CD4-positive, alpha-beta T cell treated with Interleukin-4 for 4 hours (primary cell): ENCODE data around the gene GCLM.

Experiments
- DNase-seq: peaks from one replicate; pipeline ENCODE4 v3.0.0-alpha.2; 2020

GCLM gene

DNA sequence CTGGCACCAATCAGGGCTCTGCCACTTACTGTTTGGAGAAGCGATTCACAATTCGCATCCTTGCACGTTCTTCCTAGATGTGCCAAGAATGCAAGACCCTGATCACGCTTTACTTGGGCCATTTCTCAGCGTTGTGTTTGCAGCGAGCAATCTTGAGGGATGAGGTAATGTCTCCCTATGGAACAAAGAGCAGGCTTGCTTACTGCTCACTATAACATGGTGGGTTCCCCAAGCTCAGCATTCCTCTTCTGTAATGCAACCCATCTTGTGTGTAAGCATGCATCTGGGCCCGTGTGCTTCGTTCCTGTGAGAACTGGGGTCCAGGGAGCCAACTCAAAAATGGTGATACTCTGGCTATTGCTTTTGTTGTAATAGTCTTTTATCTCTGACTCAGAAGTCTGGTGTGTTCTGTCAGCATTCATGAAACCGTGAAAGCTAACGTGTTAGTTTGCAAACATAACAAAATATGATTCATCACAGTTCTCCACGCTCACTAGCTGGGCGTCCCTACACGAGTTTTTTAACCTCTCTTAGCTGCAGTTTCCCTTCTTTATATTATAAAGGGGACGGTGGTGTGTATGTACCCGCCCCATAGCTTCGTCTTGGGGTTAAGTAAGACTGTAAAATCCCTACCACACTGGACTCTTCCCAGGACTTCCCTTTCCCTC lies 63.6 kb downstream of the GCLM start:
- DNase-seq: peak; percentile 86

DNA sequence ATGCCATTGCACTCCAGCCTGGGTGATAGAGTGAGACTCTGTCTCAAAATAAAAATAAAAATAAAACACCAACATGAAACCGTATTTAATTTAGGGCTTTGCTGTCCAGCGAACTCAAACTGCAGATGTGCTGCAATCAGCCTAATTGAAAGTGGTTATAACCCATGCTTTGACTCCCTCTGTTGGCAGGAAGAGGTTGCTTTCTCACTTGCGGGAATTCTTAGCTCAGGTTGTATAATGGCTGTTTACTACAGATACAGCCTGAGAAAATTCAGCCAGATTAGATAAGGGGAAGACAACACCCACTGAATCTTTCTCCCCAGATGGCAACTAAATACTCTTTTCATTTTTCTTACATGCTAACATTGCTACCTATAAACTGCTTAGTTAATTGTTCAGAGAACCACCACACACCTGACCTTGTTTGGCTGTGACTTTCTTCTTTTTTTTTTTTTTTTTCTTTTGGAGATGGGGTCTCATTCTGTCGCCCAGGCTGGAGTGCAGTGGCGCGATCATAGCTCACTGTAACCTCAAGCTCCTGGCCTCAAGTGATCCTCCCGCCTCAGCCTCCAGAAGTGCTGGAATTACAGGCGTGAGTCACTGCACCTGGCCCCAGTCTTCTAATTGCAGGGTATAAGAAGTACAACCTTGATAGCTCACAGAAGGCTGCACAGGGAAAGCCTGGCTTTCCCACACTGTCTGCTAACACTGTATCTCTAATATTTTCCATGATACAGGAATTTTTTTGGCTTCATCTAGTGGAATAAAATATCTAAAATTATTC lies 64.8 kb downstream of the GCLM start:
- peak; percentile 77 for DNase-seq

DNA sequence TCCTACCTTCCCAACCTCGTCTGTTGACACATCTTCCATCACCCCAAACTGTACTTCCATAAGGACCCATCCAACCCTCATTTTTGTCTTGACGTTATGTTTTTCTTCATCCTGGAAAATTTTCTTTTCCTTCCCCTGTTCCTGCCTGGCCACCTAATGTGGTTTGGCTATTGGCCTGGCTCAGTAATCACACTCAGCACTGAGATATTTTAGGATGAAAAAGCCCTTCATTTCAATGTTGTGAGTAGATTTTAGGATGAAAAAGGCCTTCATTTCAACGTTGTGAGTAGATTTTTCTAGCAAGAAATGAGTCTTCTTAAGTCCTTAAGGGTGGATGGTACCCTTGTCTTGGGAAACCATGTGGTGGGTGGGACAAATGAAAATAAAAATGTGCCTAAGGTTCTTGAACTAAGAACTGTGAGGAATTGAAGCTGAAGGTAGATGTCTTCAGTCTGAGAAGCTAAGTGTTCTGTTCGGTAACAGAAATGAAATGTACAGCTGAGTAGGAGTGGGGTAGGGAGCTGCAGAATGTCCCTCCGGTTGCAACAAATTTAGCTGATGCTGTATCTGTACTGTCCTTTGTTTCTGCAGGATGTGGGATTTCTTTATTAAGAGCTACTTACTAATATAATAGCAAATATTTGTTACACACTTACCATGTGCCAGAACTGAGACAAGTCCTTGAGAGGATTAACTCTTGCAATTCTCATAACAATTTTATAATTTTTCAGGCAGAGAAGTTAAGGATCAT lies 66.3 kb downstream of the GCLM start:
- no peak for DNase-seq

DNA sequence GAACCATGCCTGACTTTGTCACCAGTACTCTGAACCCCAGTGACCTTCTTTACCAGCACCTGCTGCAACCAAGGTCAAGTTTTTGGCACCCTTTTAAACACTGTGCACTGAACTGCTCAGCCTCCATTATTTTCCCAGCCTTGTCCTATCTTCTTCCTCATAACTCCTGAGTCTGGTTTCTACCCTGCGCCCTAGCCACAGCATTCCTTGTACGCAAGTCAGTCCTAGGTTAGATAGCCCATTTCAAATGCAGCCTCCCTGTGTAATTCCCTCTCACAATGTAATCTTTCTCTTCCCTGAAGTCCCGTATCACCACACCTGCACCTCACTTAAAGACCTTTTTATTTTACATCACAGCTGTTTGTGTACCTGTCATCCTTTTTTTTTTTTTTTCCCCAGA lies 67.5 kb downstream of the GCLM start:
- DNase-seq: no peak

DNA sequence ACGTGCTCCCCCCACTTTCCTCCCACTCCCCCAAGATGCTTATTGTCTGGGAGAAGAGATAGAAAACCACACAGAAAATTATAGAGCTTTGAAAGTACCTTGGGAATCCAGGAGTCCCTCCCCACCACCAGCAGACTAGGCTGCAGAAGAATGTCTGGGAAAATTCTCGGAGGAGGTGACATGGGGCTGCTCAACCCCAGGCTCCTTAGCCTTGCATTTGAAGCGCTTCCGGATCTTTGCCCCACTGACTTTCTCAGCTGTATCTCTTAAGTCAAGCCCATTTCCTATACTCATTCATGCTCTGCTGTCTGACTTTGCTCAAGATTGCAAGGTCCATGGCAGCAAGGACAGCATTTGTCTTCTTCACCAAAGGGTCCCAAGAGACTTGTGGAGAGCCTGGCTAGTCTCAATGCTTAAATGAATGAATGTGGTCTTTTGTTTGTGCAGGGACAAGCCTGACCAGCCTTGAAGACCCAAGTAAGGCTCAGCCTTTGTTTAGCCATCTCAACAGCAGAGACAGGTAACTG lies 68.2 kb downstream of the GCLM start:
- no peak for DNase-seq

DNA sequence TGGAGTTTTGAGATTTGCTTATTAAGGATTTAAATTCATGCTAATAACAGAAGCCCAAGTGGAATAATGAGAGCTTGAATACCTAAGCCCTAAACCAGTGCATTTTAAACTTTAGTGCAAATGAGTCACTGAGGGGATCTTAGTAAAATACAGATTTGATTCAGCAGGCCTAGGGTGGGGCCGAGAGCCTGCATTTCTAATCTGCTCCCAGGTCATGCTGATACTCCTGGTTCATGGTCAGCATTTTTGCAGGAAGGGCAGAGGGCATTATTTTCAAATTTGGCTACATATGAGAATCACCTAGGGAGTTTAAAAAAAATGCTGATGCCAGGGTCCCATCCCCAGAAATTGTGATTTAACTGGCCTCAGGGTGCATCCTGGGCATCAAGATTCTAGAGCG lies 69.5 kb downstream of the GCLM start:
- no peak for DNase-seq

DNA sequence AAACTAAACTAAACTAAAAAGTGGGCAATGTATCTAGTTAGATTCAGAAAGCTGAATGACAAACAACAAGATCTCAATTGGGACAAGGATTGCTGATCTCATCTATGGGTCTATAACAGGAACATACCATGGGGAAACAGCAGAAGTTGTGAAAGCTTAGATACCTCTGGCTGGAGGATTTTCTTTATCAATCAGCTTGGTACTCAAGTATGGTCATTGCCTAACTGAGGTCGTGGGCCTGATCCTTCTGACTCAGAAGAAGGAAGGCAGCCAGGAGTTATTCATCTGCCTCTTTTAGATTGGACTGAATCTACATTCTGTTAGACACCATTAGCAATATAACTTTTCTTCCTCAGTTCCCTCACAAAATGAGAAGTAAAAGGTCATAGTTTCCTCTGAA lies 69.9 kb downstream of the GCLM start:
- no peak for DNase-seq

DNA sequence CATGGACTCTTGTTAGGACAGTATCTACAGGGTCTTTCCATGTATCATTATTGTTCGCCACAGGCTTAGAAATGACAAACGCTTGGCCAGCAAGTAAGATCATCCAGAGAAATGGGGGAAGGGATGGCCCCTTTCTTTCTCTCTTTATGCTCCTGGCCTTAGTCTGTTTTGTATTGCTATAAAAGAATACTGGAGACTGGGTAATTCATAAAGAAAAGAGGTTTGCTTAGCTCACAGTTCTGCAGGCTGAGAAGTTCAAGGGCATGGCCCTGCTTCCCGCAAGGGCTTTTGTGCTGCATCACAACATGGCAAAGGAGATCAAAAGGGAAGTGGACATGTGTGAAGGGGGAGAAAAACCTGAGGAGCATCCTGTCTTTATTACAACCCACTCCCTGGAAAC lies 71.3 kb downstream of the GCLM start:
- no peak for DNase-seq
